Measurements from ENCODE around the gene OLFM3. TPM values are rescaled to one million over a fixed set of nuclear protein-coding genes. Genes with fewer than 3 reads are reported as not detected.

The OLFM3 gene
- total RNA-seq, 3 donors from 2014 or later = 0.12 to 2.6 (median 0.22) TPM

- no peaks in the 10 kb centered on the region for H3K36me3 ChIP-seq (ENCODE audit: low read depth)
- DNase-seq (no peak), ATAC-seq (no peak)
- no peak for TF ChIP-seq CTCF (IDR thresholded peaks at IDR 0.05)
- no peaks in the 10 kb centered on the region for H3K9me3 ChIP-seq
- no peaks in the 10 kb centered on the region for H3K4me1 ChIP-seq (ENCODE audit: low read depth)
- no peak overlapping the region for H3K4me3 ChIP-seq
- intact Hi-C loops (cut with DNase I, micrococcal nuclease) = no loop called here
Measured at GRCh38 chr1:101924700-101925099, 72.0 kb downstream of the OLFM3 start.

GRCh38 chr1:101920577-101920976 is 76.1 kb downstream of the OLFM3 start:
- Histone ChIP-seq H3K9me3 (no peaks in the 10 kb centered on the region), H3K36me3 (ENCODE audit: low read depth) (no peaks in the 10 kb centered on the region), H3K4me1 (ENCODE audit: low read depth) (no peaks in the 10 kb centered on the region), H3K4me3 (no peak overlapping the region)
- DNase-seq = no peak
- no peak for ATAC-seq
- intact Hi-C loops (cut with DNase I, micrococcal nuclease) = no loop called here
- TF ChIP-seq CTCF (IDR thresholded peaks at IDR 0.05) = no peak

- Histone ChIP-seq H3K4me3 (no peak overlapping the region), H3K9me3 (no peaks in the 10 kb centered on the region), H3K4me1 (ENCODE audit: low read depth) (no peaks in the 10 kb centered on the region), H3K36me3 (ENCODE audit: low read depth) (no peaks in the 10 kb centered on the region)
- intact Hi-C loops (cut with DNase I, micrococcal nuclease) = no loop called here
- DNase-seq (no peak), ATAC-seq (no peak)
- no peak for TF ChIP-seq CTCF (IDR thresholded peaks at IDR 0.05)
Measured at GRCh38 chr1:101918277-101918676, 78.4 kb downstream of the OLFM3 start.

- DNase-seq = no peak
- no peak for ATAC-seq
- H3K4me1 ChIP-seq (ENCODE audit: low read depth) = no peaks in the 10 kb centered on the region
- intact Hi-C loops (cut with DNase I, micrococcal nuclease) = no loop called here
- H3K9me3 ChIP-seq = no peaks in the 10 kb centered on the region
- no peaks in the 10 kb centered on the region for H3K36me3 ChIP-seq (ENCODE audit: low read depth)
- no peak overlapping the region for H3K4me3 ChIP-seq
- no peak for TF ChIP-seq CTCF (IDR thresholded peaks at IDR 0.05)
Measured at GRCh38 chr1:101915597-101915996, 81.1 kb downstream of the OLFM3 start.

GRCh38 chr1:101914473-101915242 is 82.1 kb downstream of the OLFM3 start:
- H3K9me3 ChIP-seq = no peaks in the 10 kb centered on the region
- no peak for DNase-seq
- ATAC-seq = no peak
- intact Hi-C loops (cut with DNase I, micrococcal nuclease) = no loop called here
- H3K36me3 ChIP-seq (ENCODE audit: low read depth) = no peaks in the 10 kb centered on the region
- H3K4me3 ChIP-seq = no peak overlapping the region
- H3K4me1 ChIP-seq (ENCODE audit: low read depth) = no peaks in the 10 kb centered on the region
- no peak for TF ChIP-seq CTCF (IDR thresholded peaks at IDR 0.05)
